Breast epithelium (tissue), 4 donors: ENCODE measurements around the gene SLC22A3. TPM values are rescaled to one million over a fixed set of nuclear protein-coding genes. Genes with fewer than 3 reads are reported as not detected.

Experiments used
- DNase-seq, 2 donors: peaks; one replicate each; pipeline ENCODE4 v3.0.0-alpha.2; 2019; ENCODE audit warnings: low spot score in 2 of 2
- H3K27ac ChIP-seq, 2 donors: fragments of 200-600 bp; sonication (generic) in 1 of 2; one replicate each; pipeline ENCODE4 v1.5.1; 2016 to 2019; ENCODE audit warnings: mild to moderate bottlenecking in 1 of 2
- H3K27me3 ChIP-seq, 2 donors: fragments of 200-600 bp; sonication (generic) in 1 of 2; one replicate each; pipeline versions ENCODE4 v1.5.1 to v1.6.0; 2017 to 2019; ENCODE audit warnings: control low read depth in 1 of 2, mild to moderate bottlenecking in 1 of 2
- H3K36me3 ChIP-seq: fragments of 200-600 bp; one replicate; pipeline ENCODE4 v1.5.1; 2019
- H3K4me1 ChIP-seq, 2 donors: fragments of 200-600 bp; sonication (generic); one replicate each; pipeline ENCODE4 v1.5.1; 2016 to 2019; ENCODE audit warnings: control low read depth in 1 of 2
- H3K4me3 ChIP-seq, 3 donors: fragments of 200-600 bp; sonication (generic); 1 replicate in 2 of 3; 2 replicates in 1 of 3; pipeline ENCODE4 v1.5.1; 2016 to 2019; ENCODE audit warnings: mild to moderate bottlenecking in 3 of 3, moderate library complexity in 2 of 3
- H3K9me3 ChIP-seq, 2 donors: fragments of 200-600 bp; sonication (generic) in 1 of 2; one replicate each; pipeline ENCODE4 v1.5.1; 2016 to 2019; ENCODE audit warnings: control low read depth in 1 of 2
- CTCF ChIP-seq, 3 donors: fragments of 450-650 bp; IDR thresholded peaks; one replicate each; pipeline ENCODE4 v1.5.1; 2016 to 2017; ENCODE audit warnings: antibody characterized with exemption in 3 of 3, mild to moderate bottlenecking in 3 of 3, moderate library complexity in 3 of 3
- POLR2A ChIP-seq: fragments of 450-650 bp; IDR thresholded peaks from one replicate; pipeline ENCODE4 v1.6.1; 2016; ENCODE audit warnings: antibody characterized with exemption, mild to moderate bottlenecking, moderate library complexity
- POLR2AphosphoS5 ChIP-seq, 3 donors: sonication (generic); formaldehyde crosslinking; IDR thresholded peaks; one replicate each; pipeline ENCODE4 v1.6.1; 2017; ENCODE audit warnings: antibody characterized with exemption in 3 of 3
- intact Hi-C: fragments of 100-400 bp; cut with DNase I; formaldehyde crosslinking; loops from one replicate; pipeline ENCODE4 v1.15.1; 2023; ENCODE audit warnings: low total_unique reads
- total RNA-seq, 3 donors: library from RNA; depleted of rRNA; stranded (reverse); fragments of >200 nt; gene quantifications; one replicate each; pipeline ENCODE4 v1.1.0, GENCODE V29; 2016

Gene SLC22A3
- total RNA-seq, 3 donors from 2014 or later = 3.4 to 13.1 (median 5.9) TPM

DNA sequence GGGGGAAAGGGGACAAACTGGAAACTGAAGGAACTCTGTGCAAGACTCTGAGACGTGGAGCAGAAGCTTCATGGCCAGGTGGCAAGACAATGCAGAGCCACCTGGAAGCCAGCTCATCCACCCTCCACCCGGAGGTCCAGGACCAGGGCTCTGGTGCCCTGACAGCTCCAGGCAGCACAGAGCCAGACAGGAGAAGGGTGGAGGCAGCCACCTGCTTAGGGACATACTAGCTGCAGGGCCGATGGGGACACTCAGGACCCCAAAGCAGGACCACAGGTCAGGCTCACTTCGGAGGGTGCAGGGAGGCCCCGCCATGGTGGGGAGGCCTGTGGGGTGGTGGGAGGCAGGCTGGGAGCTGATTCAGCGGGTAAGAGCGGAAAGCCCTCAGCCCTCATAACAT lies 19.0 kb upstream of the SLC22A3 start:
- no peaks in the 10 kb centered on the region for H3K36me3 ChIP-seq
- intact Hi-C loops = no loop called here
- H3K4me3 ChIP-seq = no peak overlapping the region
- DNase-seq = no peak
- H3K4me1 ChIP-seq = no peaks in the 10 kb centered on the region
- no peak for TF ChIP-seq POLR2A
- TF ChIP-seq POLR2AphosphoS5 (IDR thresholded peaks at IDR 0.05) = no peak
- TF ChIP-seq CTCF (IDR thresholded peaks at IDR 0.05) = no peak
- no peaks in the 10 kb centered on the region for H3K27me3 ChIP-seq
- H3K9me3 ChIP-seq = no peaks in the 10 kb centered on the region
- no peak overlapping the region for H3K27ac ChIP-seq

- no peak for TF ChIP-seq CTCF (IDR thresholded peaks at IDR 0.05)
- no peak for TF ChIP-seq POLR2A
- no peak for TF ChIP-seq POLR2AphosphoS5 (IDR thresholded peaks at IDR 0.05)
- H3K4me1 ChIP-seq = no peaks in the 10 kb centered on the region
- no peaks in the 10 kb centered on the region for H3K9me3 ChIP-seq
- H3K27ac ChIP-seq = no peak overlapping the region
- no peaks in the 10 kb centered on the region for H3K27me3 ChIP-seq
- DNase-seq = no peak
- H3K36me3 ChIP-seq = no peaks in the 10 kb centered on the region
- no peak overlapping the region for H3K4me3 ChIP-seq
- intact Hi-C loops = no loop called here
These were observed 17.6 kb upstream of the SLC22A3 start for GRCh38 chr6:160330619-160331018.

GRCh38 chr6:160331204-160331603 lies 17.0 kb upstream of the SLC22A3 start:
- Histone ChIP-seq H3K27me3 (no peaks in the 10 kb centered on the region), H3K36me3 (no peaks in the 10 kb centered on the region), H3K4me3 (no peak overlapping the region), H3K27ac (no peak overlapping the region), H3K4me1 (no peaks in the 10 kb centered on the region), H3K9me3 (no peaks in the 10 kb centered on the region)
- no peak for DNase-seq
- no peak for TF ChIP-seq POLR2A
- no peak for TF ChIP-seq CTCF (IDR thresholded peaks at IDR 0.05)
- no peak for TF ChIP-seq POLR2AphosphoS5 (IDR thresholded peaks at IDR 0.05)
- intact Hi-C loops = no loop called here

- H3K4me3 ChIP-seq = no peak overlapping the region
- no peaks in the 10 kb centered on the region for H3K4me1 ChIP-seq
- intact Hi-C loops = no loop called here
- H3K27ac ChIP-seq = no peak overlapping the region
- no peaks in the 10 kb centered on the region for H3K27me3 ChIP-seq
- no peaks in the 10 kb centered on the region for H3K36me3 ChIP-seq
- no peak for TF ChIP-seq CTCF (IDR thresholded peaks at IDR 0.05)
- TF ChIP-seq POLR2A = no peak
- no peak for TF ChIP-seq POLR2AphosphoS5 (IDR thresholded peaks at IDR 0.05)
- DNase-seq = no peak
- no peaks in the 10 kb centered on the region for H3K9me3 ChIP-seq
These were observed 16.4 kb upstream of the SLC22A3 start for GRCh38 chr6:160331753-160332152.

DNA sequence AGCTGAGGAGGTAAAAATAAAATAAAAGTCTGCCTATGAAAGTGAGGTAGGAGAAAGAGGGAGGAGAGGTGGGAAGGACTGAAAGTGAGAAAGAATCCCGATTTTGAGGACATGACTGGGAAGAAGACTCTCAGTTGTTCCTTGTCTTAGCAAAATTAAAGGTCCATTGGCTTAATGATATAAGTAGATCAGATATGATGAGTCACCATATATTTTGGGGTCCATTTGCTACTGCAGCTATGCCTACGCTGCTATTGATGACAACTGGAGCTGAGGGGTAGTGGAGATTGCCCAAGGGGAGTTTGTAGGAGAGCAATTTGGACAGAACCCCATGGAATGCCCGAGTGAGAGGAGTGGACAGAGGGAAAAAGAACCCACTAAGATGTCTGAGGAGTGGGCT lies 15.1 kb upstream of the SLC22A3 start:
- intact Hi-C loops = no loop called here
- Histone ChIP-seq H3K4me3 (no peak overlapping the region), H3K27me3 (no peaks in the 10 kb centered on the region), H3K27ac (no peak overlapping the region), H3K4me1 (no peaks in the 10 kb centered on the region), H3K36me3 (no peaks in the 10 kb centered on the region), H3K9me3 (no peaks in the 10 kb centered on the region)
- no peak for DNase-seq
- TF ChIP-seq POLR2AphosphoS5 (IDR thresholded peaks at IDR 0.05) = no peak
- TF ChIP-seq POLR2A = no peak
- no peak for TF ChIP-seq CTCF (IDR thresholded peaks at IDR 0.05)
